Measurements from ENCODE around the gene HSDL1. TPM values are rescaled to one million over a fixed set of nuclear protein-coding genes. Genes with fewer than 3 reads are reported as not detected.

HSDL1 gene
- total and polyA plus RNA-seq, 2 of the 8 experiments (the other 6 are each of a cell fraction or from before 2014, with no cell fraction given), result 25.0 to 55.7 TPM

GRCh38 chr16:84155226-84155625, 10.2 kb upstream of the HSDL1 start (continued):
- TF ChIP-seq TCF12 (IDR thresholded peaks at IDR 0.05; ENCODE audit: low read depth, low read length), result no peak
- TF ChIP-seq EZH2 (IDR thresholded peaks at IDR 0.05; ENCODE audit: low read depth, low read length, severe bottlenecking), result no peak
